Fibroblast of skin of right quadriceps (primary cell): ENCODE results near the gene CCL3.
"Not testable (repeated sequence)": the region's sequence is repeated elsewhere in the genome, so short reads cannot be mapped to it uniquely, and the experiment has no call there.

Source experiments
- DNase-seq: peaks from one replicate; pipeline ENCODE4 v3.0.0-alpha.2; 2013

The CCL3 gene

DNA sequence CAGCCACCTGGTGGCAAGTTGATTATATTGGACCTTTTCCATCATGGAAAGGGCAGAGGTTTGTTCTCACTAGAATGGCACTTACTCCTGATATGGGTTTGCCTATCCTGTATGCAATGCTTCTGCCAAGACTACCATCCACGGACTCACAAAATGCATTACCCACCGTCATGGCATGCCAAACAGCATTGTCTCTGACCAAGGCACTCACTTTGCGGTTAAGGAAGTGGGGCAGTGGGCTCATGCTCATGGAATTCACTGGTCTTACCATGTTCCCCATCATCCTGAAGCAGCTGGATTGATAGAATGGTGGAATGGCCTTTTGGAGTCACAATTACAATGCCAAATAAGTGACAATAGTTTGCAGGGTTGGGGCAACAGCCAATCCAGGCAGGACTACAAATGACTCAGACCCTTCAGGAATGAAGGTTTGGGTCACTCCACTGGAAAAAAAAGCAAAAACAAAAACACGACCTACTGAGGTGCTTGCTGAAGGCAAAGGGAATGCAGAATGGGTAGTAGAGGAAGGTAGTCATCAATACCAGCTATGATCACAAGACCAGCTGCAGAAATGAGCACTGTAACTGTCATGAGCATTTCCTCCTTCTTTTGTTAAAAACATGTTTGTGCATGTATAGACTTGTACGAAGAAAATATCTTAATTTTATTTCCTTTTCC, 25.2 kb upstream of the CCL3 start:
- not testable (repeated sequence) for DNase-seq

DNA sequence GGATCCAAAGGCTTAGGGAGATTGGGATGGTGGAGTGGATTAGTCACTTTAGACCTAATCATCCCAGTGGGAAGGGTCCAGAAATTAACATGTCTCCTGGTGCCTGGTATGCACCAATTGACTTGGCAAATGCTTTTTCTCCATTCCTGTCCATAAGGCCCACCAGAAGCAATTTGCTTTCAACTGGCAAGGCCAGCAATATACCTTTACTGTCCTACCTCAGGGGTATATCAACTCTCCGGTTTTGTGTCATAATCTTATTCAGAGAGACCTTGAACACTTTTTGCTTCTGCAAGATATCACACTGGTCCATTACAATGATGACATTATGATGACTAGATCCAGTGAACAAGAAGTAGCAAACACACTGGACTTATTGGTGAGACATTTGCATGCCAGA, 23.2 kb upstream of the CCL3 start:
- not testable (repeated sequence) for DNase-seq

DNA sequence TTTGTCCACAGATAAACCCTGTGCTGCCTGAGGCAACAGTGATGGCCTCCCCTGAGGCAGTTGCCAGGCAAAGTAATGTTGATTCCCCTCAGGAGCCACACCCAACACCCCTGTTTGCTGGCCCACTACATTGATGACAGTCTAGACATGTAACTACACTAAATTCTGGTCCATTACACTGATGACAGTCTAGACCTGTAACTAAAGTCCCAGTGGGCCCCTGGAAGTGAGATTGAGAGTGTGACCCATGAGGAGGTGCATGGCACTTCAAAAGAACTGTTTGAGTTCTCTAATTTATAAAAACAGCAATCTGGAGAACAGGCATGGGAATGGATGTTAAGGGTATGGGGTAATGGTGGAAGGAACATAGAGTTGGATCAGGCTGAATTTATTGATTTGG, 22.6 kb upstream of the CCL3 start:
- no peak for DNase-seq

DNA sequence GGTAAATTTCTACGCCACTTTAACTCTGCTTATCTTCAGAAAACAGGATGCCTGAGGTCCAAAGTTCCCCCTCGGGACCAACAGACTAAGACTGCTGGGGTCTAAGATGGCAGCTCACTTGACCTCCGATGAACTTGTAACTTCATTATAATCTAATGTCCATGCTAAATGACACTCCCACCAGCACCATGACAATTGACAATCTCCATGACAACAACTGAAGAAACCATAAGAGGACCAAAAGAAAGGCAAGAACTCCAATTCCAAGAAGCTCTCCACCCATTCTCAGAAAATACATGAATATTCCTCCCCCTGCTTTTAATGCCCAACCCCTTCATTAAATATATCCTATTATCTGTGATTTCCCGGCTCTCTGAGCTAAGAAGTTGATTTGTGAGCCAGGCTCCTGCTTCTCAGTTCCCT, 21.1 kb upstream of the CCL3 start:
- no peak for DNase-seq

DNA sequence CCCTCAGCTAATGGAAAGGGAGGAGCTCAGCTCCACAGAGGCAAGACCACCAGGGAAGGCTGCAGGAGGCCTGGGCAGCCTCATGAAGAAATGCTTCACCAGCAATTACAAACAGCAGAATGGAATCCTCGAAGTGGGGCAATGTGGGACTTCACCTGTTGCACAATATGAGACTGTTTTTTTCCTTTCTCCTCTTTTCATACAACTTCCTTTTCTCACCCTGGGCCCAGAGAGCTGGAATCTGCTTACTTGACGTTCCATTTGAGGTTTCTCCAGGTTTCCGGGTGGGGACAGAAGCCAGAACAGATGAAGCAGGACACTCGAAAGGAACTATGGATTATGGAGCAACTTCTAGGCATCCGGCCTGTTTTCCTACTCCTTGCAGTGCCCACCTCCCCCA, 18.3 kb upstream of the CCL3 start:
- not testable (repeated sequence) for DNase-seq

DNA sequence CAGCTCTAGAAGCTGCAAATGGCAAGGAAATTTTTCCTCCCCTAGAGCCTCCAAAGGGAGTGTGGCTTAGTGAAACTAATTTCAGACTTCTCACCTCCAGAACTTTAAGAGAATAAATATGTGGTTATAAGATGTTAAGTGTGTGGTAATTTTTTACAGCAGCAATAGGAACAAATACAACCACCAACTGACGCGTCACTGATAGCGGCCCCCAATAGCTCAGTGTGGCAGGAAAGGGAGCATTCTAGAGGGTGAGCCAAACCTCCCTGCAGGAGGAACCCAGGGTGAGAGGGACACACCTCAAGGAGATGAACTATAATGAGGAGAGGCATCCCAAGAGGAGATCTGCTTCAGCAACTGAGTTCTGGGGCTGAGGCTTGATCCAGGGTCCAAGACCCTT, 17.7 kb upstream of the CCL3 start:
- DNase-seq: no peak

DNA sequence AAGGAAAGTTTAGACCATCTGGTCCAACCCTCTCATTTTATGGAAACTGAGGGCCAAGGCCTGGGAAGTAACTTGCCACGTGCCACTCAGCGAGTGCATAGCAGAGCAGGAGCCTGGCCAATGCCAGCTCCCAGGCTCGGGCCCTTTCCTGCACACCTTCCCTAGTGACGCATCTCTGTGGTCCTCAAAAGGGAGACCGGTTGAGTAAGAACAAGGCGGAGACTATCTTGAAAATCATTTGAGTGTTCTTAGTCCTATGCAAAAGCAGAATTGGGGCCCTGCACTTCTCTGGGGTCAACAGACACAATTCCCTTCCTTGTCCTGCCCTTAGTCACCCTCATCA, 16.5 kb upstream of the CCL3 start:
- DNase-seq: no peak

DNA sequence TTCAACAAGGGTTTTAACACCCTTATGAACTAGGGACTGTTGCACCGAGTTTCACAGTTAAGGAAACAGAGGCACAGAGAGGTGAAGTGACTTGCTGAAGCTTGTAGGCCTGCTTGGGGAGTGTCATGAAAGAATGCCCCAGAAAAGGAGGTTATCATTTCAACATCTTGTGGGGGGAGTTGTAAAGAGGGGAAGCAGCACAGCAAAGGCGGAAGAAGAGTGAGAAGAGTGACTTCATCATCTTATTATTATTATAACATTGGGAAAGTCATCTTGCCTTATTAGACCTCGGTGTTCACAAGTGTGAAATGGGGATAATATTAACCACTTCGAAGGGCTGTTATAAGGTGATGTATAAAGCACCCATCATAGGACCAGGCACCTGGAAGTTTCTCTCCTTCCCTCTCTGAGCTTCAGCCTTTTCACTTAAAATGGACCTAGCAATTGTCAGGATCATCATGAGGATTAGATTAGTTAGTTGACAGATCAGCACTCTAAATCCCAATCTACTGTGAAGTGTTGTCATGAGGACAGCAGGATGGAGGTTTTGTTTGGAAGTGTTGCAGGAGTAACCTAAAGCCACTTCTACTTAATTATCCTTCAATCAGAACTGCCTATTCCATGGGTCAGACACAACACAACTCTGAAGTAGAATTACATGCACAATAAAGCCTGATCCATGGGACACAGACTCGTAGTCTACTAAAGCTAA, 16.0 kb upstream of the CCL3 start:
- no peak for DNase-seq

DNA sequence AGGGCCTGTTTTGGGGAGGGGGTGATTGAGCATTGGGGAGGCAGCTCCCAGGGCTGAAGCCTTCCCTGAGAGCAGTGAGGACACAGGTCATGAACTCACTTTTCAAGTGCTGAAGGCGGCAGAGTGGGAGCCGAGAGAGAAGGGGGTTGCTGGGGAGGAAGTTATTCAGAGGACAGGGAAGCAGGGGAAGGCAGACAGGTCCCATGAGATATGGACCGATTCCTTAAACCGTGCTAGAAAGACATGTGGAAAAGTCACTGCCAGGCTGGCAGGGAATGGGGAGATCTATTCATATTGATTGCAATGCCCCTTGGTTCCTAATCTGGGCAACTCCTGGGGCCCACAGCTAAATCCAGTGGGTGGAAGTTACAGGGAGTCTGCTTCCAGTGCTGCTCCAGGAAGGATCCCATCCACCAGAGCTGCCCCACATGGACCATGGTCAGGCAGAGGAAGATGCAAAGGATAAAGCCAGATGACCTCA, 14.8 kb upstream of the CCL3 start:
- DNase-seq: no peak

DNA sequence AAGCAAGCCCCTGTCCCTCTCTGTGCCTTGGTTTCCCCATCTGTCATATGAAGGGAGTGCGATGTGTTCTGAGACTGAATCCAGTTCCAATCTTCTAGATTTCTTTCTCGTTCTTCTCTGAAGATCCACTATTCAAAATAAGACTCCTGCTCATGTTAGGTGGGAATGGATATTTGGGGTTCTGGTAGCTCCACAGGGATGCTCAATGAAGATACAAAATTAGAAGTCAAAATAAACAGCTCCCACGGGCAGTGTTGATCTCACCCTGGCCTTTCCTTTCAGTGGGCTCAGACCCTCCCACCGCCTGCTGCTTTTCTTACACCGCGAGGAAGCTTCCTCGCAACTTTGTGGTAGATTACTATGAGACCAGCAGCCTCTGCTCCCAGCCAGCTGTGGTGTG, 14.3 kb upstream of the CCL3 start:
- not testable (repeated sequence) for DNase-seq

DNA sequence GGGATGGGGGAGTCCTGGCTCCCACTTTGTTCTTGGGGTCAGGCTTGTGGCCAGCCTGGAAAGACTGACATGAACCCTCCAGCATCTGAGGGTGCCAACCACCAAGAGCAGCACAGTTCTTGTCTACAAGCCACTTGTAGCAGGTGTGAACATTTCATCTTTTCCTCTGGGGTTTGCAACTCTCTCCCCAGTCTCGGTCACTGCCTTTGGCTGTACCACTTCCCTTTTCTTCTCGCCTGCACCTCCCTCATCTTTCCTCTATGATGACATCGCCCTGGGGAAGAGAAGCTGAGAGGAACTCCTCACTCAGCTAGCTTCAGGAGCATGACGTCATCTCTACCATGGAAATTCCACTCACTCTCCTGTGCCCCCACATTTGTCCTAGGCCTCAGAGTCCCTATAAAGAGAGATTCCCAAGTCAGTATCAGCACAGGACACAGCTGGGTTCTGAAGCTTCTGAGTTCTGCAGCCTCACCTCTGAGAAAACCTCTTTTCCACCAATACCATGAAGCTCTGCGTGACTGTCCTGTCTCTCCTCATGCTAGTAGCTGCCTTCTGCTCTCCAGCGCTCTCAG, 13.5 kb upstream of the CCL3 start, which contains the start of gene CCL4:
Gene CCL4, plus strand, starts transcription at position 427 of the 575 bp plus-strand sequence. Its CDS starts 79 bp downstream, at position 506.
- DNase-seq: not testable (repeated sequence)

DNA sequence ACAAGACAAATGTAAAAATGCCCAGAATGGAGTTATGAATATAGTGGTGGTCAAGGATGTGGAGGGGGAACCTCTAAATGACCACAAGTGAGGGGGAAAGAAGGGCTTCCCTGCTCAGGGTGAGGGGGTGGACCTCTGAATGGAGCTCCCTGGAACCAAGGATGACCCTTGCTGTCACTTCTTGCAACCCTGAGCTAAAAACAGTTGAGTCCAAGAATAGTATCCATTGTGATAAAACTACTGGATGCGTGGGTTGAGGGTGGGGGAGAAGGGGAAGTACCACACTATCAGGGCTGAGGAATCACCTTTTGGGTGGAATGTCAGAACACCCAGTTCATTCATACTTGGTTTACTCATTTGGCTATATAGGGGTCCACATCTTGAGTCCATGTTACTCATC, 9.1 kb upstream of the CCL3 start:
- DNase-seq: not testable (repeated sequence)

DNA sequence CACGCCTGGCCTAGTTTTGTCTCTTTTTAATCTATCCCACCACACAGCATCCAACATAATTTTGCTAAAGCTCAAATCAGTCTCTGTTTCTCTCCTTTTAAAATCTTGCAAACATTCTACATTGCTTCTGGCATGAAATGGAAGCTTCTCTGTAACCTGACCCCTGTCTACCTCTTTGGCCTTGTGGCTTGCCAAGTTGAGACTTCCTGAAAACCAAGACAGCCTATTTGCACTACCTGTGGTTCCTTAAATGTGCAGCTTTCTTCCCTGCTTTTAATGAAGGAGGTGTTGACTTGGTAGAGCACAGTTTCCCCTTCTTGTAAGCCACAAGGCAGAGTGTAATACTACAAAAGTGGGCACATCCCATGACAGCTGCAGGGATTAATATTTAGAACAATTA, 6.0 kb upstream of the CCL3 start:
- DNase-seq: no peak

DNA sequence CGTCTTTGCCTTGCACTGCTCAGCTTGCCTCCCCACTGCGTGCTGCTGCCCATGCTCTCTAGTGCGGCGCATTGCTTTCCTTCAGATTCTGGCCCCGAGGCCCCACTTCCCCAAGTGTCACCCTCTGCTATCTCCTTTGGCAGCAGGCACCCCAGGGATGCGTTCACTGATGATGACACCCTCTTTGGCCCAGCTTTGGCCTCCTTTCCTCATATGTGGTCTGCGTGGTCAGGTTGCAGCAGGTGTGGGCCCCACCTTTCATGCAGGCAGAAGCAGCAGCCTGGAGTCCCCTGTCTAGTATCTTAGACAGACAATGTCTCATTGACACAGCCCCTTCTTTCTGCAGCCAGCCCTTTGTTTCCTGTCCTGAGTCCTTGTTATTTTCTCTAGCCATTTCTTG, 4.8 kb upstream of the CCL3 start:
- no peak for DNase-seq

DNA sequence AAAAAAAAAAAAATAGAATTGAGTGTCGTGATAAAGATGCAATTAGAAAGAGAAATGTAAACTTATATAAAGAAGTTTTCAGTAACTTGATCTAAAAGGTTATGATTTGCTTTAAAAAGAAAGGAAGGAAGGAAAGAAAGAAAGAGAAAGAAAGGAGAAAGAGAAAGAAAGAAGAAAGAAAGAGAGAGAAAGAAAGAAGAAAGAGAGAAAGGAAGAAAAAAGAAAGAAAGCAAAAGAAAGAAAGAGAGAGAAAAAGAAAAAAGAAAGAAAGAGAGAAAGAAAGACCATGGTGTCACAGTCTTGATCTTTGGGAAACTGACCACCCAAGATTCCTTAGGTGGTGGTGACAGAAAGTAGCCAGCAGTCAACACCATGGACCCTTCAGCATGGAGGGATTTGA, 4.3 kb upstream of the CCL3 start:
- DNase-seq: no peak

DNA sequence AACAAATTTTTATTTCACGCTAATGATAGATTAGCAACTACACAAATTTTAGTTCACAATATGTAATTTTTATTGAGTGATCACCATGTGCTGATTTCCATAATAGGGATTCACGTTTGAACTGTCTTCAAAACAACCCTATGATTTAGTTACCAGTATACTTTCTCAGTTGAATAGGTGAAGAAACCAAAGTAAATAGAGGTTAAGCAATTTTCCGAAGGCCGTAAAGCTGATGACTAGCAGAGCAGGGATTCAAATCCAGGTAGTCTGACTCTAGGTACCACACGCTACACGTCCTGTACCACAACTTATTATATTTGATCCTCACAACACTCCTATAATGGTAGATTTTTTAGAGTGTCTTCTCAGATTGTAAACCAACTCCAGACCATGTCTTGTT, 2.8 kb upstream of the CCL3 start:
- not testable (repeated sequence) for DNase-seq

DNA sequence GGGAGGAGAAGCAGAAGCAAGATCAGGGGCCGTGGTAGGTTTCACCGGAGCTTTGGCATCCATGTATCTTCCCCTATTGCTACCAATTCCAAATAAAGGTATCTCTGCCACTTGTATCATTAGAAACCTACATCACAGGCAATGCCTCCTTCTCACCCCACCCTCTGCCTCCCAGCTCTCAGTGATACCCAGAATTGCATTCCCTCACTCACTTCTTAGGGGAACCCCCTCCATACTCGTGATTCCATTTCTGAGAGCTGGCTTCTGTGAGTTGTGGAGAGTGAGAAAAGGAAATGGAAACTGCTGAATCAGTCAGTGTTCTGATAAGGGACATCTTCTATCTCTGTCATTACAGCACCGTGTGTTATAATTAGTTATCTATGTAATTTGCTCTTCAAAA, 2.3 kb upstream of the CCL3 start:
- DNase-seq: no peak

DNA sequence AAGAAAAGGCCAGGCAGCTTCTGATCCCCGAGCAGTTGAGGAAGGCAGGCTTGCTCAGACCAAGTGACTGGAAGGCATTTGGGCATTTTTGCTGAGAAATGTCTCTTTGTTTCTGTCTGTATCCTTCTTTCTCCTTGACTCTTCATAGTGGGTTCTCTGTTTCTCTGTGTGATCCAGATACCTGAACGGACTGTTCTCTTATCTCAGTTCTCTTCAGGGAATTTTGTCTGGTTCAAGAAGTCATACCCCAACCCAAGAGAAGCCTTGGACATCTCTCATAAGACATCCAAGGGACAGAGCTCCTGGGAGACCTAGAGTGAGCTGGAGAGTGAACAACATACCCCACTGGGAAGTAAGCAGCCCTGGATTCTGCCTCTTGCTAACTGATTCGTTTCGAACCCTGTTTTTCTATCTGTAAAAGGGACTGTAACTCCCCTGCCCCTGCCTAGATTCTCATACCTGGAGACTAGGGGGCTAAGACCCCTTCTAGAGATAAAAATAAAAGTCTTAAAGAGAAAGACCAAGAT, 541 bp downstream of the CCL3 start:
- no peak for DNase-seq

DNA sequence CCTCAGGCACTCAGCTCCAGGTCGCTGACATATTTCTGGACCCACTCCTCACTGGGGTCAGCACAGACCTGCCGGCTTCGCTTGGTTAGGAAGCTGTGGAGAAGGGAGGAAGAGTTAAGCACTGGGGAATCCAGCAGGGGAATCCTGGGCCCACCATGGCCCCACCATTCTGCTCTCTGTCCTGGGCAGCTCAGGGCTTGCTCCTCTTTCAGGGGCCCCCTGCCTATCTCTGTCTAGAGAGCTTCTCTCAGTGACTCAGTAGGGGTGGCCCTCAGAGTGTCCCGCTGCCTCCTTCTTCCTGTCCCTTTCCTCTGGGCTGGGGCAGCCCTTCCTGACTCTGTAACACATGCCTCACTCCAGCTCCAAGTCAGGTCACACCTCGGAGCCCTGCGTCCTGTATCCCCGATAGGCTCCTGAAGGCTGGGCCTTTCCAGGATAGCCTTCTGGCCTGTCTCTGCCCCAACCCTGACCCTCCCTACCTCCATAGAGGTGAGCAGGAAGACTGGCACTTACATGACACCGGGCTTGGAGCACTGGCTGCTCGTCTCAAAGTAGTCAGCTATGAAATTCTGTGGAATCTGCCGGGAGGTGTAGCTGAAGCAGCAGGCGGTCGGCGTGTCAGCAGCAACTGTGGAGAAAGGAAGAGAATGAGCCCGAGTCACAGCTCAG, 1.1 kb downstream of the CCL3 start:
- DNase-seq: no peak

DNA sequence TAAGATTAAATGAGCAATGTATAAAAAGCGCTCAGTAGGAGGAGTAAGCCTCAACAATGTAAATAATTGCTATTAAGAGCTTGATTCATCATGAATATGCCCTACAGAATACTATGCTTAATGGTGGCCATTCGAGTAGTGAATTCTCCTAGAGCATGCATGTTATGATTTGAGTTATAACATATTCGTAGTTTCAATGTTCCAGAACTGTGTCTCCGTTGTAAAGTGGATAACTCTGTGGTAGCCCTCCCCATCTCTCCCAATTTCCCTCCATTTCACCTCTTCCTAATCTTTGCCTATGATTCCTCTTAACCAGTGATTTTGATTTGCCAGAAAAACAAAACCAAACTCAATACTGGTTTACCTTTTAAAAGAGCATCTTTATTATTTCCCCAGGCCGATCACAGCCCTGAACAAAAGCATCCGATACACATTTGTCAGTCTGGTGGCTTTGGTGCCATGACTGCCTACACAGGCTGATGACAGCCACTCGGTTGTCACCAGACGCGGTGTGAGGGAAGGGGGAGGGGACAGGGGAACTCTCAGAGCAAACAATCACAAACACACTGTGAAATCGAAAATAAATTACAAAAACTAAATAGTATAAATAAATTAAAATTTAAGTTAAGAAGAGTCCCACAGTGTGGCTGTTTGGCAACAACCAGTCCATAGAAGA, 1.9 kb downstream of the CCL3 start:
- not testable (repeated sequence) for DNase-seq

DNA sequence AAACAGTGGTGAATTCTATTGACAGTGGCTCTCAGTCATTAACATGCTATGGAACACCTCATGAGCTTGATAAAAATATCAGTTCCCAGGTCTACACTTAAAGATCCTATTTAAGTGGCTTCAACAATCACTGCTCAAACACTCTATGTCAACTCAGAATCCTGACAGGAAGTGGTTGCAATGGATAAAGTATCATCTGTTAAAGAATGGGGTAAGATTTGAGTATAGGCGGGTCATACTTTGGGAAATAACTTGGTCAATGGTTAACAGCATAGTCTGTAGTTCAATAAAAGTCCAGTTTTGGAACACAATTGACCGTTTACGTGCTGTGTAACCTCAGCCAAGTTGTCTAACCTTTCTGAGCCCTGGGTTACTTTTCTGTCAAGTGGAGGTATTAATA, 2.5 kb downstream of the CCL3 start:
- DNase-seq: not testable (repeated sequence)

DNA sequence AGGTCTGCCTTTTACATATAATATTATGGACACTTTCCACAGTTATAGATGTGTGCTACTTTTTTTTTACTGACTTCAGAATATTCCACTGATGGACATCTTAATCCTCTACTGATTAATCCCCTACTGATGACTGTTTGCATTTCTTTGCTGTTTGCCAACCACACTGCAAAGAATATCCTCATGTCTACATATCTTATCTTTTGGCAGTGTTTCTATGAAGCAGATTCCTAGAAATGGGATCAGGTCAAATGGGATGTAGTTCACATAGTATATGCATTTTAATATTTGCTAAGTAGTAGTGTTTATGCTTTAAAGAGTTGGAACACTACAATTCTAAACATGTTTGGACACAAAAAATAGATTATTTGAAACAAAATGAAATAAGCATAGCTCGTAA, 3.2 kb downstream of the CCL3 start:
- DNase-seq: no peak

DNA sequence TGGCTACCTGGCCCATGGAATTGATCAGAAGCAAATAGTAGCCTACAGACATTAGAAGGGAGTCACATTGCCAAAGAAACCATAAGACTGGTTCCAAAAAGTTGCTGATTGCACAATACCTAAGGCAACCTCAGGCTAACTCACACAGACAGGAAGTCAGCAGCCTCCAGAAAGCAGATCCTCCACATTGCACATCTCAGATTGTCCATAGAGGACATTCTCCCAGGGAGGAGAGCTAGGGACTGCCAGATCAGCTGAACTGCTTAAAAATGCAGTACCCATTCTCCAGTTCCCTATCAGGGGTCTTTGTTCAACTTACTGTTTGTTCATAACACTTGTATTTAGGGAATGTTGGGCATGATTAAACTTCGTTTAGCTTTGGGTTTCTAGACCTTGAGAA, 4.2 kb downstream of the CCL3 start:
- DNase-seq: peak; percentile 1
